Pulmonary artery endothelial cell (primary cell): ENCODE results near the gene RGS12. TPM values are rescaled to one million over a fixed set of nuclear protein-coding genes. Genes with fewer than 3 reads are reported as not detected.

Experiments used
- total RNA-seq: library from RNA; depleted of rRNA; stranded (reverse); fragments of >200 nt; gene quantifications from 2 replicates; pipeline ENCODE4 v1.2.3, GENCODE V29; 2014

The RGS12 gene
- total RNA-seq, 1 donor from 2014 or later: 47.8 TPM

Other genes with a start within 250 kb of the RGS12 start
- not detected in 2 replicates for gene HTT-AS, start 218.5 kb upstream of the RGS12 start, total RNA-seq
- gene HTT, start 218.3 kb upstream of the RGS12 start, total RNA-seq: 21.8 and 51.8 TPM in 2 replicates
- gene MSANTD1, start 43.9 kb upstream of the RGS12 start, total RNA-seq: 0.07 and 0.42 TPM in 2 replicates
- gene HGFAC, start 148.9 kb downstream of the RGS12 start, total RNA-seq: 0.18 TPM in 1 of 2 replicates, not detected in the other
- 0.20 TPM in 1 of 2 replicates, not detected in the other for gene DOK7, start 170.3 kb downstream of the RGS12 start, total RNA-seq
- gene LRPAP1, start 239.4 kb downstream of the RGS12 start, total RNA-seq: 145 and 156 TPM in 2 replicates